HG02885 (cell line): ENCODE results near the gene GULP1.
A peak's percentile ranks its signal among the peaks of the same experiment; 100 is the strongest.
"Not testable (repeated sequence)": the region's sequence is repeated elsewhere in the genome, so short reads cannot be mapped to it uniquely, and the experiment has no call there.

Experiments used
- ATAC-seq: cut with Tn5 transposase; IDR thresholded peaks from one replicate; pipeline ENCODE4 v1.9.1; 2021; ENCODE audit warnings: mild to moderate bottlenecking; ENCODE audit not compliant: unreplicated experiment, poor library complexity

Gene GULP1

GRCh38 chr2:188519136-188519535 is 227.5 kb downstream of the GULP1 start:
- ATAC-seq = no peak

- ATAC-seq = no peak
These were observed 230.8 kb downstream of the GULP1 start for GRCh38 chr2:188522517-188522916.

GRCh38 chr2:188523919-188524318 is 232.2 kb downstream of the GULP1 start:
- no peak for ATAC-seq

GRCh38 chr2:188524519-188525113 is 232.9 kb downstream of the GULP1 start:
- ATAC-seq = peak; percentile 90

GRCh38 chr2:188526701-188527100 is 235.0 kb downstream of the GULP1 start:
- ATAC-seq = no peak

- no peak for ATAC-seq
These were observed 235.5 kb downstream of the GULP1 start for GRCh38 chr2:188527141-188527540.

- ATAC-seq = no peak
These were observed 235.9 kb downstream of the GULP1 start for GRCh38 chr2:188527581-188527993.

- ATAC-seq = peak; percentile 43
These were observed 238.0 kb downstream of the GULP1 start for GRCh38 chr2:188529710-188530109.

- no peak for ATAC-seq
These were observed 243.2 kb downstream of the GULP1 start for GRCh38 chr2:188534875-188535274.

- ATAC-seq = no peak
These were observed 260.0 kb downstream of the GULP1 start for GRCh38 chr2:188551671-188552070.

- no peak for ATAC-seq
These were observed 265.4 kb downstream of the GULP1 start for GRCh38 chr2:188557081-188557480.

GRCh38 chr2:188559455-188559854 is 267.8 kb downstream of the GULP1 start:
- not testable (repeated sequence) for ATAC-seq

GRCh38 chr2:188561473-188561979 is 269.9 kb downstream of the GULP1 start:
- ATAC-seq = no peak

- ATAC-seq = no peak
These were observed 277.9 kb downstream of the GULP1 start for GRCh38 chr2:188569431-188570165.

- ATAC-seq = no peak
These were observed 278.7 kb downstream of the GULP1 start for GRCh38 chr2:188570370-188570769.

GRCh38 chr2:188571543-188572303 is 280.0 kb downstream of the GULP1 start:
- no peak for ATAC-seq

GRCh38 chr2:188572592-188572991 is 280.9 kb downstream of the GULP1 start:
- ATAC-seq = no peak

GRCh38 chr2:188573453-188573852 is 281.8 kb downstream of the GULP1 start:
- no peak for ATAC-seq

- no peak for ATAC-seq
These were observed 284.3 kb downstream of the GULP1 start for GRCh38 chr2:188576006-188576405.

GRCh38 chr2:188576651-188577050 is 285.0 kb downstream of the GULP1 start:
- no peak for ATAC-seq

GRCh38 chr2:188577231-188577630 is 285.6 kb downstream of the GULP1 start:
- ATAC-seq = no peak
